ENCODE data around the gene CLASP1. TPM values are rescaled to one million over a fixed set of nuclear protein-coding genes. Genes with fewer than 3 reads are reported as not detected.

The CLASP1 gene
- total RNA-seq, 2 donors from 2014 or later, result 87.0 to 88.3 TPM

GRCh38 chr2:121491518-121491917 lies 157.7 kb downstream of the CLASP1 start:
- H3K27ac ChIP-seq (ENCODE audit: low read depth, low read length), result no peak overlapping the region
- no peaks in the 10 kb centered on the region for H3K9me3 ChIP-seq (ENCODE audit: control insufficient read depth, low read length)
- 90 to 97% methylated on average over 3 to 4 of the region's 4 CpGs for WGBS, 2 experiments (ENCODE audit: insufficient coverage in 1 of 2, insufficient read length in 1 of 2)
- no peak for DNase-seq
- H3K4me3 Mint-ChIP-seq, result no peak overlapping the region
- H3K36me3 Mint-ChIP-seq (ENCODE audit: low read depth), result peaks cover 36% of the 10 kb centered on the region
- H3K9me3 Mint-ChIP-seq, result no peaks in the 10 kb centered on the region
- peaks cover 16% of the 10 kb centered on the region for H3K36me3 ChIP-seq (ENCODE audit: control insufficient read depth, insufficient read depth, low read length)
- H3K27me3 ChIP-seq (ENCODE audit: control insufficient read depth, insufficient read depth, low read length, poor library complexity, severe bottlenecking), result no peaks in the 10 kb centered on the region
- H3K4me1 ChIP-seq (ENCODE audit: control insufficient read depth, insufficient read depth, low read length), result no peaks in the 10 kb centered on the region
- no peak for TF ChIP-seq CTCF (conservative IDR thresholded peaks at IDR 0.05)
- no peaks in the 10 kb centered on the region for H3K27me3 Mint-ChIP-seq (ENCODE audit: insufficient read depth)
- H3K27ac Mint-ChIP-seq, result no peak overlapping the region
- no peak overlapping the region for H3K4me3 ChIP-seq (ENCODE audit: low read length)
- H3K4me1 Mint-ChIP-seq, result peaks cover 17% of the 10 kb centered on the region
- H3K9ac ChIP-seq (ENCODE audit: extremely low read depth, low read length, poor library complexity, severe bottlenecking), result no peak overlapping the region

GRCh38 chr2:121490584-121491133 lies 158.6 kb downstream of the CLASP1 start:
- Mint-ChIP-seq H3K4me3 (no peak overlapping the region), H3K4me1 (peaks cover 17% of the 10 kb centered on the region), H3K27ac (no peak overlapping the region), H3K27me3 (ENCODE audit: insufficient read depth) (no peaks in the 10 kb centered on the region), H3K9me3 (no peaks in the 10 kb centered on the region), H3K36me3 (ENCODE audit: low read depth) (peaks cover 29% of the 10 kb centered on the region)
- no peak overlapping the region for H3K4me3 ChIP-seq (ENCODE audit: low read length)
- no peak overlapping the region for H3K27ac ChIP-seq (ENCODE audit: low read depth, low read length)
- DNase-seq, result no peak
- H3K36me3 ChIP-seq (ENCODE audit: control insufficient read depth, insufficient read depth, low read length), result peaks cover 8% of the 10 kb centered on the region
- H3K4me1 ChIP-seq (ENCODE audit: control insufficient read depth, insufficient read depth, low read length), result no peaks in the 10 kb centered on the region
- WGBS, 2 experiments (ENCODE audit: insufficient coverage in 1 of 2, insufficient read length in 1 of 2), result 89 to 100% methylated on average over 1 to 3 of the region's 3 CpGs
- no peaks in the 10 kb centered on the region for H3K27me3 ChIP-seq (ENCODE audit: control insufficient read depth, insufficient read depth, low read length, poor library complexity, severe bottlenecking)
- TF ChIP-seq CTCF (conservative IDR thresholded peaks at IDR 0.05), result no peak
- no peaks in the 10 kb centered on the region for H3K9me3 ChIP-seq (ENCODE audit: control insufficient read depth, low read length)
- no peak overlapping the region for H3K9ac ChIP-seq (ENCODE audit: extremely low read depth, low read length, poor library complexity, severe bottlenecking)

GRCh38 chr2:121489911-121490583 lies 159.2 kb downstream of the CLASP1 start:
- peaks cover 17% of the 10 kb centered on the region for H3K4me1 Mint-ChIP-seq

More at GRCh38 chr2:121489911-121490583, 159.2 kb downstream of the CLASP1 start:
- Histone ChIP-seq H3K9ac (ENCODE audit: extremely low read depth, low read length, poor library complexity, severe bottlenecking) (no peak overlapping the region), H3K36me3 (ENCODE audit: control insufficient read depth, insufficient read depth, low read length) (peaks cover 8% of the 10 kb centered on the region), H3K27ac (ENCODE audit: low read depth, low read length) (no peak overlapping the region), H3K4me1 (ENCODE audit: control insufficient read depth, insufficient read depth, low read length) (no peaks in the 10 kb centered on the region), H3K27me3 (ENCODE audit: control insufficient read depth, insufficient read depth, low read length, poor library complexity, severe bottlenecking) (no peaks in the 10 kb centered on the region), H3K9me3 (ENCODE audit: control insufficient read depth, low read length) (no peaks in the 10 kb centered on the region), H3K4me3 (ENCODE audit: low read length) (no peak overlapping the region)
- H3K36me3 Mint-ChIP-seq (ENCODE audit: low read depth), result peaks cover 28% of the 10 kb centered on the region
- H3K4me3 Mint-ChIP-seq, result no peak overlapping the region
- peak; percentile 39 for DNase-seq
- H3K9me3 Mint-ChIP-seq, result no peaks in the 10 kb centered on the region
- 77 to 86% methylated on average over 1 to 2 of the region's 2 CpGs for WGBS, 2 experiments (ENCODE audit: insufficient coverage in 1 of 2, insufficient read length in 1 of 2)
- no peak for TF ChIP-seq CTCF (conservative IDR thresholded peaks at IDR 0.05)
- peak overlapping the region; percentile 14 for H3K27ac Mint-ChIP-seq
- H3K27me3 Mint-ChIP-seq (ENCODE audit: insufficient read depth), result no peaks in the 10 kb centered on the region
